Body of pancreas (tissue), 4 donors: ENCODE measurements around the gene DCUN1D4.

Source experiments
- POLR2A ChIP-seq, 3 donors: fragments of 450-650 bp; IDR thresholded peaks; one replicate each; pipeline ENCODE4 v1.6.1; 2016; ENCODE audit warnings: antibody characterized with exemption in 3 of 3, mild to moderate bottlenecking in 2 of 3
- TF ChIP-seq, protein P1 (sequence below), 7 experiments: fragments of 450-650 bp in 4 of 7; fragments of 200-600 bp in 3 of 7; sonication (generic) in 3 of 7; IDR thresholded peaks; one replicate each; pipeline ENCODE4 v1.5.1; 2016 to 2019; ENCODE audit warnings: antibody characterized with exemption in 7 of 7

DNA sequence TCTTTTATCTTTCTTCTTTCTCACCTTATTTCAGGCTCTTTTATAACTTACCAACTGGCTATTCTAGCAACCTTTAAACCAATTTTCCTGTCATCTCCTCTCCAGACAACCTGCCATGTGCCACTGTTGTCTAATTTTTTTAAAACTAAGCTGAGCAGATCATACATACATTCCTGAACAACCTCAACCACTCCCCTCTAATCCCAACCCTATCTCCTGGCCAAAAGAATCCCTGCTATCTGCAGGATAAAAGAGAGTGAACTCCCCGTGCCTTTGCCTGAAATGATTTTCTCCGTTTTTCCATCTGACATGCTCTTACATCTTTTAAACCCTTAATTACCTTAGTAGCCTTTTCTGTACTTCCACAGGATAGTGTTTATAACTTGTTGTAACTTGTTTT, 35.5 kb downstream of the DCUN1D4 start:
- TF ChIP-seq, protein P1, sequence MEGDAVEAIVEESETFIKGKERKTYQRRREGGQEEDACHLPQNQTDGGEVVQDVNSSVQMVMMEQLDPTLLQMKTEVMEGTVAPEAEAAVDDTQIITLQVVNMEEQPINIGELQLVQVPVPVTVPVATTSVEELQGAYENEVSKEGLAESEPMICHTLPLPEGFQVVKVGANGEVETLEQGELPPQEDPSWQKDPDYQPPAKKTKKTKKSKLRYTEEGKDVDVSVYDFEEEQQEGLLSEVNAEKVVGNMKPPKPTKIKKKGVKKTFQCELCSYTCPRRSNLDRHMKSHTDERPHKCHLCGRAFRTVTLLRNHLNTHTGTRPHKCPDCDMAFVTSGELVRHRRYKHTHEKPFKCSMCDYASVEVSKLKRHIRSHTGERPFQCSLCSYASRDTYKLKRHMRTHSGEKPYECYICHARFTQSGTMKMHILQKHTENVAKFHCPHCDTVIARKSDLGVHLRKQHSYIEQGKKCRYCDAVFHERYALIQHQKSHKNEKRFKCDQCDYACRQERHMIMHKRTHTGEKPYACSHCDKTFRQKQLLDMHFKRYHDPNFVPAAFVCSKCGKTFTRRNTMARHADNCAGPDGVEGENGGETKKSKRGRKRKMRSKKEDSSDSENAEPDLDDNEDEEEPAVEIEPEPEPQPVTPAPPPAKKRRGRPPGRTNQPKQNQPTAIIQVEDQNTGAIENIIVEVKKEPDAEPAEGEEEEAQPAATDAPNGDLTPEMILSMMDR (IDR thresholded peaks at IDR 0.05): no peak
- TF ChIP-seq POLR2A (IDR thresholded peaks at IDR 0.05): no peak
